Measurements from ENCODE around the gene MC1R. TPM values are rescaled to one million over a fixed set of nuclear protein-coding genes. Genes with fewer than 3 reads are reported as not detected.

Gene MC1R
- total RNA-seq, 1 experiment from 2014 or later: 12.2 TPM

- no TSS peak for BruUV-seq (replicated peaks)
- Histone ChIP-seq H3K27me3 (ENCODE audit: insufficient read depth, low read length) (no peaks in the 10 kb centered on the region), H3K9ac (ENCODE audit: low read length) (no peak overlapping the region), H3K36me3 (ENCODE audit: control insufficient read depth in 1 of 2, insufficient read depth in 2 of 2, low read length in 2 of 2) (peaks cover 13 to 18% of the 10 kb centered on the region in 2 experiments; a peak in 3 of 4 replicates), H3K27ac (ENCODE audit: low read depth, low read length) (no peak overlapping the region), H2AFZ (ENCODE audit: low read depth, low read length, poor library complexity, severe bottlenecking) (no peak overlapping the region), H3K9me3 (ENCODE audit: control insufficient read depth in 1 of 2, insufficient read depth in 1 of 2, low read depth in 1 of 2, low read length in 2 of 2) (no peaks in the 10 kb centered on the region), H3K9me2 (ENCODE audit: insufficient read depth) (no peaks in the 10 kb centered on the region), H3K4me2 (ENCODE audit: low read length) (no peak overlapping the region; the same call in 1 of the 2 replicates), H3K4me3 (replicated peaks in 1 of 2; ENCODE audit: low read depth in 1 of 2, low read length in 2 of 2) (no peak overlapping the region), H4K20me1 (ENCODE audit: insufficient read depth) (peaks cover 8% of the 10 kb centered on the region; the same call in 1 of the 2 replicates), H3K79me2 (ENCODE audit: insufficient read depth, low read length) (peaks cover 65% of the 10 kb centered on the region), H3K4me1 (ENCODE audit: control insufficient read depth in 1 of 2, insufficient read depth in 2 of 2, low read length in 2 of 2) (peaks cover 14 to 51% of the 10 kb centered on the region in 2 experiments)
- ATAC-seq: no peak
- intact Hi-C loops (cut with micrococcal nuclease): no loop called here
- DNase-seq (ENCODE audit: low read depth, low spot score): no peak
- ChIA-PET RAD21 (ENCODE audit: low non-redundant PET in 1 of 2, low total read pairs in 2 of 2, uncharacterized antibody in 2 of 2, unreplicated experiment in 2 of 2) (no interaction called here), CTCF (no interaction called here), POLR2A (interaction anchor here (0.7 to 2.5 kb wide), 3 partner anchors 17 to 52 kb away, joined by 3 to 11 read pairs (median 8); partner anchors contain the start of gene TCF25)
- TF ChIP-seq MAX (IDR thresholded peaks at IDR 0.05): no peak
- TF ChIP-seq POLR2AphosphoS5 (IDR thresholded peaks at IDR 0.05; ENCODE audit: low read depth, low read length): no peak
- no peak for TF ChIP-seq RAD21 (IDR thresholded peaks at IDR 0.05; ENCODE audit: low read depth)
- TF ChIP-seq YY1 (IDR thresholded peaks at IDR 0.05; ENCODE audit: extremely low read depth, insufficient replicate concordance, low read depth, low read length): no peak
- no peak for TF ChIP-seq SRF (IDR thresholded peaks at IDR 0.05; ENCODE audit: low read depth)
- no peak for TF ChIP-seq EZH2 (IDR thresholded peaks at IDR 0.05)
- TF ChIP-seq, protein P1, sequence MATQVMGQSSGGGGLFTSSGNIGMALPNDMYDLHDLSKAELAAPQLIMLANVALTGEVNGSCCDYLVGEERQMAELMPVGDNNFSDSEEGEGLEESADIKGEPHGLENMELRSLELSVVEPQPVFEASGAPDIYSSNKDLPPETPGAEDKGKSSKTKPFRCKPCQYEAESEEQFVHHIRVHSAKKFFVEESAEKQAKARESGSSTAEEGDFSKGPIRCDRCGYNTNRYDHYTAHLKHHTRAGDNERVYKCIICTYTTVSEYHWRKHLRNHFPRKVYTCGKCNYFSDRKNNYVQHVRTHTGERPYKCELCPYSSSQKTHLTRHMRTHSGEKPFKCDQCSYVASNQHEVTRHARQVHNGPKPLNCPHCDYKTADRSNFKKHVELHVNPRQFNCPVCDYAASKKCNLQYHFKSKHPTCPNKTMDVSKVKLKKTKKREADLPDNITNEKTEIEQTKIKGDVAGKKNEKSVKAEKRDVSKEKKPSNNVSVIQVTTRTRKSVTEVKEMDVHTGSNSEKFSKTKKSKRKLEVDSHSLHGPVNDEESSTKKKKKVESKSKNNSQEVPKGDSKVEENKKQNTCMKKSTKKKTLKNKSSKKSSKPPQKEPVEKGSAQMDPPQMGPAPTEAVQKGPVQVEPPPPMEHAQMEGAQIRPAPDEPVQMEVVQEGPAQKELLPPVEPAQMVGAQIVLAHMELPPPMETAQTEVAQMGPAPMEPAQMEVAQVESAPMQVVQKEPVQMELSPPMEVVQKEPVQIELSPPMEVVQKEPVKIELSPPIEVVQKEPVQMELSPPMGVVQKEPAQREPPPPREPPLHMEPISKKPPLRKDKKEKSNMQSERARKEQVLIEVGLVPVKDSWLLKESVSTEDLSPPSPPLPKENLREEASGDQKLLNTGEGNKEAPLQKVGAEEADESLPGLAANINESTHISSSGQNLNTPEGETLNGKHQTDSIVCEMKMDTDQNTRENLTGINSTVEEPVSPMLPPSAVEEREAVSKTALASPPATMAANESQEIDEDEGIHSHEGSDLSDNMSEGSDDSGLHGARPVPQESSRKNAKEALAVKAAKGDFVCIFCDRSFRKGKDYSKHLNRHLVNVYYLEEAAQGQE (IDR thresholded peaks at IDR 0.05; ENCODE audit: low read depth): no peak
- no peak for TF ChIP-seq POLR2A (IDR thresholded peaks at IDR 0.05; ENCODE audit: borderline replicate concordance, extremely low read depth, insufficient read depth, insufficient read length)
- no peak for TF ChIP-seq ELF1 (IDR thresholded peaks at IDR 0.05; ENCODE audit: borderline replicate concordance, low read depth)
- TF ChIP-seq SIN3A (IDR thresholded peaks at IDR 0.05; ENCODE audit: low read depth): no peak
- TF ChIP-seq CTCF (IDR thresholded peaks at IDR 0.05 in 2 of 3, conservative IDR thresholded peaks at IDR 0.05 in 1 of 3; ENCODE audit: borderline replicate concordance in 1 of 3, insufficient read depth in 1 of 3, low read depth in 2 of 3, low read length in 2 of 3): no peak
- no peak for TF ChIP-seq CBX3 (IDR thresholded peaks at IDR 0.05; ENCODE audit: low read depth)
- TF ChIP-seq ZBTB33 (IDR thresholded peaks at IDR 0.05; ENCODE audit: extremely low read depth, insufficient replicate concordance, low read length): no peak
- TF ChIP-seq EZH2phosphoT487 (IDR thresholded peaks at IDR 0.05; ENCODE audit: borderline replicate concordance): no peak
- no peak for TF ChIP-seq CEBPB (IDR thresholded peaks at IDR 0.05; ENCODE audit: low read depth)
- TF ChIP-seq ATF3 (IDR thresholded peaks at IDR 0.05): no peak
These were observed 7.0 kb downstream of the MC1R start for GRCh38 chr16:89925596-89926079.
